Stomach (tissue), 9 donors: ENCODE measurements around the gene B3GNT2. TPM values are rescaled to one million over a fixed set of nuclear protein-coding genes. Genes with fewer than 3 reads are reported as not detected.

Source experiments
- DNase-seq, 2 donors: peaks; one replicate each; pipeline versions ENCODE4 v3.0.0 to v3.0.0-alpha.2; 2013 to 2019
- H3K27ac ChIP-seq, 5 donors: fragments of 200-600 bp in 4 of 5; sonication (generic) in 4 of 5; one replicate each; pipeline ENCODE4 v1.5.1; 2013 to 2019; ENCODE audit warnings: mild to moderate bottlenecking in 1 of 5, moderate library complexity in 1 of 5
- H3K27me3 ChIP-seq, 3 donors: fragments of 200-600 bp; sonication (generic); one replicate each; pipeline ENCODE4 v1.5.1; 2017 to 2019; ENCODE audit warnings: mixed run types in 1 of 3
- H3K36me3 ChIP-seq, 4 donors: fragments of 200-600 bp; sonication (generic); 1 replicate in 3 of 4; 2 replicates in 1 of 4; pipeline ENCODE4 v1.5.1; 2016 to 2019
- H3K4me1 ChIP-seq, 4 donors: fragments of 200-600 bp; sonication (generic); one replicate each; pipeline ENCODE4 v1.5.1; 2016 to 2019
- H3K4me3 ChIP-seq, 4 donors: fragments of 200-600 bp; sonication (generic) in 3 of 4; one replicate each; pipeline ENCODE4 v1.5.1; 2016 to 2019; ENCODE audit warnings: mild to moderate bottlenecking in 1 of 4
- H3K9me3 ChIP-seq, 4 donors: fragments of 200-600 bp; sonication (generic); one replicate each; pipeline ENCODE4 v1.5.1; 2016 to 2019
- EP300 ChIP-seq: sonication (generic); formaldehyde crosslinking; IDR thresholded peaks from one replicate; pipeline ENCODE4 v1.6.1; 2017; ENCODE audit warnings: antibody characterized with exemption
- POLR2A ChIP-seq, 4 donors: fragments of 450-650 bp; IDR thresholded peaks; one replicate each; pipeline ENCODE4 v1.6.1; 2016; ENCODE audit warnings: antibody characterized with exemption in 4 of 4, control low read depth in 2 of 4, mild to moderate bottlenecking in 1 of 4, moderate library complexity in 1 of 4
- POLR2AphosphoS5 ChIP-seq, 3 donors: sonication (generic); formaldehyde crosslinking; IDR thresholded peaks; one replicate each; pipeline ENCODE4 v1.6.1; 2016; ENCODE audit warnings: antibody characterized with exemption in 3 of 3
- WGBS, 5 donors: extraction: QIAGEN DNeasy Blood & Tissue Kit in 3 of 5; methylation state at CpG; one replicate each; pipeline versions ENCODE4 v1.1.5 to v1.1.7; 2013 to 2018; 5-methylcytosine and 5-hydroxymethylcytosine counted together
- intact Hi-C: fragments of 100-400 bp; cut with DNase I; formaldehyde crosslinking; loops from one replicate; pipeline ENCODE4 v1.15.1; 2023; ENCODE audit warnings: low total_unique reads
- polyA plus RNA-seq, 3 donors: library from polyadenylated mRNA; stranded (reverse); fragments of 200-250 nt; gene quantifications; one replicate each; pipeline ENCODE4 v1.2.3, GENCODE V29; 2013
- total RNA-seq, 5 donors: library from RNA; depleted of rRNA; stranded (reverse); fragments of >200 nt; gene quantifications; one replicate each; pipeline versions ENCODE4 v1.1.0 to v1.2.3, GENCODE V29; 2014 to 2016
- TF ChIP-seq, protein P1 (sequence below), 7 experiments: fragments of 450-650 bp in 4 of 7; fragments of 200-600 bp in 3 of 7; sonication (generic) in 3 of 7; IDR thresholded peaks; one replicate each; pipeline ENCODE4 v1.5.1; 2016 to 2019; ENCODE audit warnings: antibody characterized with exemption in 7 of 7, control low read depth in 2 of 7, mild to moderate bottlenecking in 1 of 7
- donor health status: healthy with polysubstance abuse.
- donor health status: Bipolar disorder and iron deficiency.
- donor health status: healthy.

B3GNT2 gene
- total and polyA plus RNA-seq, 8 donors = 6.6 to 62.5 (median 19.6) TPM

DNA sequence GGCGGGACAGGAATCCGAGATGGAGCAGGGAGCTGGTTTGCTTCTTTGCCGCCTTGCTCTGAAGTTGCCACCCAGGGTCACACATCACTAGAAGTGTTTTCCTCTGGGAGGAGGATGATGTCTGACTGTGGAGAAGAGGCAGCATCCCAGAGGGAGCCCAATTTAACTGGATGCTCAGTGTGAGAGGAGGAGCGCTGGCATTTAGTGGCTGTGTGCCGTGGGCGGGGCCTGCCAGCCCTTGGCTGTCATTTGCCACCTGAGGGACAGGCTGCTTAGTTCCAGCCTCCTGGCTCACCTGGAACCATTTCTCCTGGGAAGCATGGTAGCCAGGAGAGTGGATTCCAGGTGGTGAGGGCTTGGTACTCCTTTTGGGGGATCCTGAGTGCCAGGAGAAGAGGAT is 9.6 kb downstream of the B3GNT2 start:
- no peak overlapping the region for H3K27ac ChIP-seq
- intact Hi-C loops = no loop called here
- no peaks in the 10 kb centered on the region for H3K9me3 ChIP-seq
- no peaks in the 10 kb centered on the region for H3K36me3 ChIP-seq
- H3K4me1 ChIP-seq = peaks cover 21 to 91% (median 69%) of the 10 kb centered on the region in 4 donors
- H3K4me3 ChIP-seq = no peak overlapping the region
- H3K27me3 ChIP-seq = no peaks in the 10 kb centered on the region
- DNase-seq = no peak
- TF ChIP-seq POLR2AphosphoS5 (IDR thresholded peaks at IDR 0.05) = no peak
- no peak for TF ChIP-seq POLR2A (IDR thresholded peaks at IDR 0.05)
- no peak for TF ChIP-seq EP300
- TF ChIP-seq, protein P1, sequence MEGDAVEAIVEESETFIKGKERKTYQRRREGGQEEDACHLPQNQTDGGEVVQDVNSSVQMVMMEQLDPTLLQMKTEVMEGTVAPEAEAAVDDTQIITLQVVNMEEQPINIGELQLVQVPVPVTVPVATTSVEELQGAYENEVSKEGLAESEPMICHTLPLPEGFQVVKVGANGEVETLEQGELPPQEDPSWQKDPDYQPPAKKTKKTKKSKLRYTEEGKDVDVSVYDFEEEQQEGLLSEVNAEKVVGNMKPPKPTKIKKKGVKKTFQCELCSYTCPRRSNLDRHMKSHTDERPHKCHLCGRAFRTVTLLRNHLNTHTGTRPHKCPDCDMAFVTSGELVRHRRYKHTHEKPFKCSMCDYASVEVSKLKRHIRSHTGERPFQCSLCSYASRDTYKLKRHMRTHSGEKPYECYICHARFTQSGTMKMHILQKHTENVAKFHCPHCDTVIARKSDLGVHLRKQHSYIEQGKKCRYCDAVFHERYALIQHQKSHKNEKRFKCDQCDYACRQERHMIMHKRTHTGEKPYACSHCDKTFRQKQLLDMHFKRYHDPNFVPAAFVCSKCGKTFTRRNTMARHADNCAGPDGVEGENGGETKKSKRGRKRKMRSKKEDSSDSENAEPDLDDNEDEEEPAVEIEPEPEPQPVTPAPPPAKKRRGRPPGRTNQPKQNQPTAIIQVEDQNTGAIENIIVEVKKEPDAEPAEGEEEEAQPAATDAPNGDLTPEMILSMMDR (IDR thresholded peaks at IDR 0.05) = no peak
- WGBS, 5 donors = 82 to 94% (median 92%) methylated on average over 3 to 6 of the region's 6 CpGs

GRCh38 chr2:62206024-62206423 is 10.1 kb downstream of the B3GNT2 start:
- H3K27ac ChIP-seq = no peak overlapping the region
- no peaks in the 10 kb centered on the region for H3K9me3 ChIP-seq
- H3K27me3 ChIP-seq = no peaks in the 10 kb centered on the region
- no peak for DNase-seq
- TF ChIP-seq, protein P1 (IDR thresholded peaks at IDR 0.05) = no peak
- no peak for TF ChIP-seq EP300
- no peak for TF ChIP-seq POLR2A (IDR thresholded peaks at IDR 0.05)
- TF ChIP-seq POLR2AphosphoS5 (IDR thresholded peaks at IDR 0.05) = no peak
- H3K4me3 ChIP-seq = no peak overlapping the region
- H3K36me3 ChIP-seq = no peaks in the 10 kb centered on the region
- H3K4me1 ChIP-seq = peaks cover 20 to 87% (median 64%) of the 10 kb centered on the region in 4 donors
- intact Hi-C loops = no loop called here
- 88 to 99% (median 96%) methylated on average over 4 to 5 of the region's 5 CpGs for WGBS, 5 donors

DNA sequence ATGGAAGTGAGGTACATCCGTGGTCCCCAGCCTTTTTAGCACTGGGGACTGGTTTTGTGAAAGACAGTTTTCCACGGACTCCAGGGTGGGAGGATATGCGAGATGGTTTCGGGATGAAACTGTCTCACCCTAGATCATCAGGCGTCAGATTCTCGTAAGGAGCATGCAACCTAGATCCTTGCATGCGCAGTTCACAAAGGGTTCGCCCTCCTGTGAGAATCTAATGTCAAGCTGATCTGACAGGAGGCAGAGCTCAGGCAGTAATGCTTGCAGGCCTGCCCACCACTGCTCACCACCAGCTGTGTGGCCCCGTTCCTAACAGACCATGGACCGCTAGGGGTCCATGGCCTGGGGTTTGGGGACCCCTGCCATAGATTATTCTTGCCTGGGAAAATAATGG is 11.6 kb downstream of the B3GNT2 start:
- DNase-seq = no peak
- 91 to 95% (median 93%) methylated on average over 10 of the region's 10 CpGs for WGBS, 5 donors
- Histone ChIP-seq H3K27me3 (no peaks in the 10 kb centered on the region), H3K27ac (no peak overlapping the region), H3K36me3 (no peaks in the 10 kb centered on the region), H3K4me1 (peaks cover 20 to 75% (median 50%) of the 10 kb centered on the region in 4 donors), H3K9me3 (no peaks in the 10 kb centered on the region), H3K4me3 (no peak overlapping the region)
- TF ChIP-seq EP300 (no peak), POLR2AphosphoS5 (IDR thresholded peaks at IDR 0.05) (no peak), POLR2A (IDR thresholded peaks at IDR 0.05) (no peak)
- TF ChIP-seq, protein P1 (IDR thresholded peaks at IDR 0.05) = no peak
- intact Hi-C loops = no loop called here

GRCh38 chr2:62208074-62208757 is 12.3 kb downstream of the B3GNT2 start:
- TF ChIP-seq, protein P1 (IDR thresholded peaks at IDR 0.05) = no peak
- no peak for TF ChIP-seq EP300
- no peak for TF ChIP-seq POLR2A (IDR thresholded peaks at IDR 0.05)
- no peak for TF ChIP-seq POLR2AphosphoS5 (IDR thresholded peaks at IDR 0.05)
- Histone ChIP-seq H3K27ac (peak overlapping the region in 1 of 5 donors; percentile 34), H3K27me3 (no peaks in the 10 kb centered on the region), H3K4me3 (no peak overlapping the region), H3K9me3 (no peaks in the 10 kb centered on the region), H3K4me1 (peaks cover 20 to 74% (median 44%) of the 10 kb centered on the region in 4 donors), H3K36me3 (no peaks in the 10 kb centered on the region)
- intact Hi-C loops = no loop called here
- no peak for DNase-seq
- 68 to 82% (median 77%) methylated on average over 4 of the region's 4 CpGs for WGBS, 5 donors
